ENCODE measurements around the gene WNT8A. TPM values are rescaled to one million over a fixed set of nuclear protein-coding genes. Genes with fewer than 3 reads are reported as not detected.

Gene WNT8A
- total and polyA plus RNA-seq, 2 of the 4 experiments (the other 2 are of a cell fraction): not detected

- Histone ChIP-seq H2BK15ac (ENCODE audit: low read depth, low read length) (no peak overlapping the region), H4K8ac (ENCODE audit: low read depth in 2 of 2, low read length in 2 of 2) (no peak overlapping the region), H3K4me2 (ENCODE audit: low read depth, low read length) (no peak overlapping the region), H3K18ac (ENCODE audit: low read depth, low read length) (no peak overlapping the region), H4K91ac (ENCODE audit: insufficient read depth, low read depth, low read length) (no peak overlapping the region), H3K27ac (ENCODE audit: insufficient read depth, low read length) (no peak overlapping the region), H2AK9ac (replicated peaks; ENCODE audit: low read depth, low read length, poor library complexity) (no peak overlapping the region), H3K27me3 (ENCODE audit: control insufficient read depth, insufficient read depth, low read length) (peaks cover 5% of the 10 kb centered on the region; the same call in 1 of the 2 replicates), H4K20me1 (ENCODE audit: insufficient read depth, low read length) (no peaks in the 10 kb centered on the region), H2BK5ac (ENCODE audit: low read depth, low read length, poor library complexity, severe bottlenecking) (no peak overlapping the region), H3K9me1 (ENCODE audit: insufficient read depth, low read length) (no peaks in the 10 kb centered on the region), H3K14ac (replicated peaks; ENCODE audit: low read depth, low read length) (no peak overlapping the region), H2BK20ac (ENCODE audit: low read depth, low read length) (no peak overlapping the region), H3K4me3 (ENCODE audit: insufficient read depth, low read depth, low read length) (no peak overlapping the region), H3K23ac (ENCODE audit: low read depth, low read length) (no peak overlapping the region), H2BK120ac (ENCODE audit: low read depth, low read length) (no peak overlapping the region), H2AFZ (replicated peaks; ENCODE audit: low read length, poor library complexity) (no peak overlapping the region), H3K4me1 (ENCODE audit: control insufficient read depth, insufficient read depth, low read length) (no peaks in the 10 kb centered on the region), H2AK5ac (ENCODE audit: low read depth, low read length) (no peak overlapping the region), H3K36me3 (ENCODE audit: control insufficient read depth, insufficient read depth, low read length) (no peaks in the 10 kb centered on the region), H3K79me1 (ENCODE audit: low read depth in 1 of 2, low read length in 2 of 2) (no peaks in the 10 kb centered on the region), H3K9ac (ENCODE audit: low read depth, low read length) (no peak overlapping the region), H3K56ac (ENCODE audit: extremely low read depth, insufficient read depth, low read length) (no peak overlapping the region), H3K4ac (ENCODE audit: low read depth, low read length) (no peak overlapping the region), H4K5ac (ENCODE audit: low read depth, low read length) (no peak overlapping the region), H3K9me3 (ENCODE audit: control insufficient read depth, insufficient read depth, low read length) (no peaks in the 10 kb centered on the region)
- ATAC-seq (ENCODE audit: low read depth): no peak
- in situ Hi-C loops (cut with MboI; ENCODE audit: low sequenced_read_pairs) (no loop called here), dilution Hi-C loops (cut with HindIII; ENCODE audit: low sequenced_read_pairs, unreplicated experiment) (no loop called here), intact Hi-C loops (cut with micrococcal nuclease) (no loop called here)
- ChIA-PET CTCF (no interaction called here), POLR2A (ENCODE audit: unreplicated experiment) (no interaction called here)
- DNase-seq: no peak
- TF ChIP-seq SMC3 (IDR thresholded peaks at IDR 0.05; ENCODE audit: low read depth, low read length) (no peak), POLR2A (IDR thresholded peaks at IDR 0.05; ENCODE audit: low read depth, low read length) (no peak), RFX5 (IDR thresholded peaks at IDR 0.05; ENCODE audit: low read depth, low read length) (no peak), CHD1 (IDR thresholded peaks at IDR 0.05; ENCODE audit: low read depth, low read length) (no peak), BHLHE40 (IDR thresholded peaks at IDR 0.05; ENCODE audit: low read depth, low read length) (no peak), FOS (IDR thresholded peaks at IDR 0.05; ENCODE audit: low read depth, low read length) (no peak), MAZ (IDR thresholded peaks at IDR 0.05; ENCODE audit: borderline replicate concordance, low read depth, low read length) (no peak), RCOR1 (IDR thresholded peaks at IDR 0.05; ENCODE audit: insufficient replicate concordance, low read length) (no peak), NFE2L2 (IDR thresholded peaks at IDR 0.05; ENCODE audit: low read depth, low read length) (no peak), MXI1 (IDR thresholded peaks at IDR 0.05; ENCODE audit: borderline replicate concordance, low read depth, low read length) (no peak)
- TF ChIP-seq, protein P1, sequence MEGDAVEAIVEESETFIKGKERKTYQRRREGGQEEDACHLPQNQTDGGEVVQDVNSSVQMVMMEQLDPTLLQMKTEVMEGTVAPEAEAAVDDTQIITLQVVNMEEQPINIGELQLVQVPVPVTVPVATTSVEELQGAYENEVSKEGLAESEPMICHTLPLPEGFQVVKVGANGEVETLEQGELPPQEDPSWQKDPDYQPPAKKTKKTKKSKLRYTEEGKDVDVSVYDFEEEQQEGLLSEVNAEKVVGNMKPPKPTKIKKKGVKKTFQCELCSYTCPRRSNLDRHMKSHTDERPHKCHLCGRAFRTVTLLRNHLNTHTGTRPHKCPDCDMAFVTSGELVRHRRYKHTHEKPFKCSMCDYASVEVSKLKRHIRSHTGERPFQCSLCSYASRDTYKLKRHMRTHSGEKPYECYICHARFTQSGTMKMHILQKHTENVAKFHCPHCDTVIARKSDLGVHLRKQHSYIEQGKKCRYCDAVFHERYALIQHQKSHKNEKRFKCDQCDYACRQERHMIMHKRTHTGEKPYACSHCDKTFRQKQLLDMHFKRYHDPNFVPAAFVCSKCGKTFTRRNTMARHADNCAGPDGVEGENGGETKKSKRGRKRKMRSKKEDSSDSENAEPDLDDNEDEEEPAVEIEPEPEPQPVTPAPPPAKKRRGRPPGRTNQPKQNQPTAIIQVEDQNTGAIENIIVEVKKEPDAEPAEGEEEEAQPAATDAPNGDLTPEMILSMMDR (conservative IDR thresholded peaks at IDR 0.05; ENCODE audit: low read depth, low read length): no peak
- TF ChIP-seq, protein P2, sequence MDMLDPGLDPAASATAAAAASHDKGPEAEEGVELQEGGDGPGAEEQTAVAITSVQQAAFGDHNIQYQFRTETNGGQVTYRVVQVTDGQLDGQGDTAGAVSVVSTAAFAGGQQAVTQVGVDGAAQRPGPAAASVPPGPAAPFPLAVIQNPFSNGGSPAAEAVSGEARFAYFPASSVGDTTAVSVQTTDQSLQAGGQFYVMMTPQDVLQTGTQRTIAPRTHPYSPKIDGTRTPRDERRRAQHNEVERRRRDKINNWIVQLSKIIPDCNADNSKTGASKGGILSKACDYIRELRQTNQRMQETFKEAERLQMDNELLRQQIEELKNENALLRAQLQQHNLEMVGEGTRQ (IDR thresholded peaks at IDR 0.05; ENCODE audit: low read depth, low read length): no peak
- no CpG with 5 or more reads among the region's 3 CpGs for WGBS, 2 experiments (ENCODE audit: extremely low coverage in 2 of 2, insufficient read length in 1 of 2)
- BruUV-seq (replicated peaks): no TSS peak
Observed at GRCh38 chr5:138103319-138103637, 19.4 kb downstream of the WNT8A start.
